KMS-11 (cell line): ENCODE measurements around the gene FCHO2.

Experiments used
- H2AFZ ChIP-seq: fragments of 200-600 bp; sonication (generic); 2 replicates; pipeline ENCODE4 v1.6.1; 2016; ENCODE audit warnings: antibody characterized with exemption, mixed run types, low read depth
- H3K27ac ChIP-seq: fragments of 200-600 bp; sonication (generic); 2 replicates; pipeline ENCODE4 v1.6.1; 2016; ENCODE audit warnings: mild to moderate bottlenecking, mixed run types
- H3K27me3 ChIP-seq: fragments of 200-600 bp; sonication (generic); 2 replicates; pipeline ENCODE4 v1.6.1; 2017; ENCODE audit warnings: mild to moderate bottlenecking, low read depth, mixed run types, moderate library complexity; ENCODE audit not compliant: insufficient read depth
- H3K36me3 ChIP-seq: fragments of 200-600 bp; sonication (generic); 2 replicates; pipeline ENCODE4 v1.6.1; 2017; ENCODE audit warnings: mild to moderate bottlenecking, mixed run types; ENCODE audit not compliant: insufficient read depth
- H3K4me1 ChIP-seq: fragments of 200-600 bp; sonication (generic); 2 replicates; pipeline ENCODE4 v1.6.1; 2016; ENCODE audit warnings: mild to moderate bottlenecking, low read depth, mixed run types; ENCODE audit not compliant: poor library complexity, severe bottlenecking
- H3K4me2 ChIP-seq: fragments of 200-600 bp; sonication (generic); 2 replicates; pipeline ENCODE4 v1.7.0; 2016; ENCODE audit warnings: mild to moderate bottlenecking, mixed run types
- H3K4me3 ChIP-seq: fragments of 200-600 bp; sonication (generic); IDR thresholded peaks from 2 replicates; pipeline ENCODE4 v1.6.1; 2017; ENCODE audit warnings: low read depth, low read length, mixed read lengths; ENCODE audit not compliant: insufficient read depth
- H3K79me2 ChIP-seq: fragments of 200-600 bp; sonication (generic); 2 replicates; pipeline ENCODE4 v1.6.1; 2016; ENCODE audit warnings: low read depth, mixed run types; ENCODE audit not compliant: insufficient read depth
- H3K9ac ChIP-seq: fragments of 200-600 bp; sonication (generic); 2 replicates; pipeline ENCODE4 v1.6.1; 2016; ENCODE audit warnings: mild to moderate bottlenecking, mixed run types
- H4K20me1 ChIP-seq: fragments of 200-600 bp; sonication (generic); 2 replicates; pipeline ENCODE4 v1.6.1; 2016; ENCODE audit warnings: mild to moderate bottlenecking, mixed run types; ENCODE audit not compliant: insufficient read depth
- TF ChIP-seq, protein P1 (sequence below): fragments of 200-600 bp; sonication (generic); conservative IDR thresholded peaks from 2 replicates; pipeline ENCODE4 v1.6.1; 2017; ENCODE audit warnings: low read depth, mild to moderate bottlenecking, antibody characterized with exemption, low read length, moderate library complexity, mixed read lengths

The FCHO2 gene

DNA sequence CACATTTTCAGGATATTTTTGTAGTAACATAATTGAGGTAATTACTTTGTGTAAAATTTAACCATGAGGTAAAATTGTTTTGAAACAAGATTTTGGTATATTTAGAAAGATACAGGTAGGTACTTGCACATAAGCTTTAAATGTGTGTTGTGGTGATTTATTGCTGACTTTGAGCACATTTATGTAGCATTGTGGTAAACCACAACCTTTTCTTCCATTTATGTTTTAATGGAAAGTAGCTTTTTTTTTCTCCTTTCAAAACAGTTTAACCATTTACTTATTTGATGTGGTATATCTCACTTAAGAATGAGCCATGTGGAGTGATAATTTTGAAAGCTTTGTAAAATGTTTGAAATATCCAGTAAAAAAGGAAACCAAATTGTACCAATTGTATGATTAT is 35.6 kb downstream of the FCHO2 start:
- H3K4me3 ChIP-seq, result no peak overlapping the region
- H3K4me2 ChIP-seq, result peak overlapping the region; percentile 25; the same call in 1 of the 2 replicates
- no peaks in the 10 kb centered on the region for H3K79me2 ChIP-seq
- H3K27ac ChIP-seq, result peak overlapping the region; percentile 7; the same call in 1 of the 2 replicates
- TF ChIP-seq, protein P1, sequence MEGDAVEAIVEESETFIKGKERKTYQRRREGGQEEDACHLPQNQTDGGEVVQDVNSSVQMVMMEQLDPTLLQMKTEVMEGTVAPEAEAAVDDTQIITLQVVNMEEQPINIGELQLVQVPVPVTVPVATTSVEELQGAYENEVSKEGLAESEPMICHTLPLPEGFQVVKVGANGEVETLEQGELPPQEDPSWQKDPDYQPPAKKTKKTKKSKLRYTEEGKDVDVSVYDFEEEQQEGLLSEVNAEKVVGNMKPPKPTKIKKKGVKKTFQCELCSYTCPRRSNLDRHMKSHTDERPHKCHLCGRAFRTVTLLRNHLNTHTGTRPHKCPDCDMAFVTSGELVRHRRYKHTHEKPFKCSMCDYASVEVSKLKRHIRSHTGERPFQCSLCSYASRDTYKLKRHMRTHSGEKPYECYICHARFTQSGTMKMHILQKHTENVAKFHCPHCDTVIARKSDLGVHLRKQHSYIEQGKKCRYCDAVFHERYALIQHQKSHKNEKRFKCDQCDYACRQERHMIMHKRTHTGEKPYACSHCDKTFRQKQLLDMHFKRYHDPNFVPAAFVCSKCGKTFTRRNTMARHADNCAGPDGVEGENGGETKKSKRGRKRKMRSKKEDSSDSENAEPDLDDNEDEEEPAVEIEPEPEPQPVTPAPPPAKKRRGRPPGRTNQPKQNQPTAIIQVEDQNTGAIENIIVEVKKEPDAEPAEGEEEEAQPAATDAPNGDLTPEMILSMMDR, result no peak
- no peak overlapping the region for H2AFZ ChIP-seq
- no peaks in the 10 kb centered on the region for H4K20me1 ChIP-seq
- no peaks in the 10 kb centered on the region for H3K36me3 ChIP-seq
- no peaks in the 10 kb centered on the region for H3K27me3 ChIP-seq
- H3K9ac ChIP-seq, result no peak overlapping the region
- H3K4me1 ChIP-seq, result peaks cover 26% of the 10 kb centered on the region

GRCh38 chr5:72994578-72994977 is 38.7 kb downstream of the FCHO2 start:
- Histone ChIP-seq H3K4me1 (peaks cover 26% of the 10 kb centered on the region), H3K36me3 (no peaks in the 10 kb centered on the region), H3K4me2 (no peak overlapping the region), H3K27ac (no peak overlapping the region), H3K79me2 (no peaks in the 10 kb centered on the region), H4K20me1 (no peaks in the 10 kb centered on the region), H3K9ac (no peak overlapping the region), H2AFZ (no peak overlapping the region), H3K27me3 (no peaks in the 10 kb centered on the region), H3K4me3 (no peak overlapping the region)
- TF ChIP-seq, protein P1, result no peak

GRCh38 chr5:72996632-72997031 is 40.8 kb downstream of the FCHO2 start:
- Histone ChIP-seq H2AFZ (no peak overlapping the region), H3K4me3 (no peak overlapping the region), H3K9ac (no peak overlapping the region), H3K79me2 (no peaks in the 10 kb centered on the region), H3K4me2 (no peak overlapping the region), H3K36me3 (no peaks in the 10 kb centered on the region), H3K27ac (no peak overlapping the region), H3K27me3 (no peaks in the 10 kb centered on the region), H3K4me1 (peaks cover 5% of the 10 kb centered on the region), H4K20me1 (no peaks in the 10 kb centered on the region)
- TF ChIP-seq, protein P1, result no peak

DNA sequence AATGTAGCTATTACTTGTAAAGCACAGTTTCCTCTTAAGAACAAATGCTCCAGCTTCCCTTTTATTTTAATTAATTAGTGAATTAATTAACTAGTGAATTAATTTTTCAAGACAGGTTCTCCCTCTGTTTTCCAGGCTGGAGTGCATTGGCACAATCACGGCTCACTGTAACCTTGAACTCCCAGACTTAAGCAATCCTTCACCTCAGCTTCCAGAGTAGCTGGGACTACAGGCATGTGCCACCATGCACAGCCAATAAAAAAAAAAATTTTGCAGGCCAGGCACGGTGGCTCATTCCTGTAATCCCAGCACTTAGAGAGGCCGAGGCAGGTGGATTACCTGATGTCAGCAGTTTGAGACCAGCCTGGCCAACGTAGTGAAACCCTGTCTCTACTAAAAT is 44.1 kb downstream of the FCHO2 start:
- H3K27ac ChIP-seq, result no peak overlapping the region
- TF ChIP-seq, protein P1, result no peak
- H3K9ac ChIP-seq, result no peak overlapping the region
- H3K4me3 ChIP-seq, result no peak overlapping the region
- H3K79me2 ChIP-seq, result no peaks in the 10 kb centered on the region
- H3K4me1 ChIP-seq, result no peaks in the 10 kb centered on the region
- H2AFZ ChIP-seq, result no peak overlapping the region
- H4K20me1 ChIP-seq, result no peaks in the 10 kb centered on the region
- no peaks in the 10 kb centered on the region; the same call in 1 of the 2 replicates for H3K27me3 ChIP-seq
- no peak overlapping the region for H3K4me2 ChIP-seq
- no peaks in the 10 kb centered on the region for H3K36me3 ChIP-seq

DNA sequence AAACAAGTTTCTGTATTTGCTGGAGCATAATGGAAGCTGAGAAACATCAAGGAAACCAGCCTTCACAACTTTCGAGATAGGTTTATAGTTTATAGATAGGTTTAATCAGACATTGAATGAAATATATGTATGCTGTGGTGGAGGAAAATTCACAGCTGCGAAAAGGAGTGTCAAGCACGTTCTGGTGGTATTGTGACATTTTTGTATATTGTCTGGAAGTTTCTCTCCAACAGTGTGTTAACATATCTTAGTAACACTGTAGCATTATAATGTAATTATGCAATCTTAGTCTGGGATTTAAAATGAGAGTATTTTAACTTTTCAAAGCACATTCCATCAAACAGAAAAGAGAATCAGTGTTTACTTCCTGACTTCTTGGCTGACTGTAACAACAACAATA is 50.0 kb downstream of the FCHO2 start:
- no peak overlapping the region for H3K4me2 ChIP-seq

More for the DNA sequence above, 50.0 kb downstream of the FCHO2 start:
- H3K9ac ChIP-seq, result no peak overlapping the region
- no peaks in the 10 kb centered on the region for H4K20me1 ChIP-seq
- no peaks in the 10 kb centered on the region for H3K79me2 ChIP-seq
- no peaks in the 10 kb centered on the region for H3K4me1 ChIP-seq
- no peak overlapping the region for H3K4me3 ChIP-seq
- TF ChIP-seq, protein P1, result no peak
- H3K27me3 ChIP-seq, result no peaks in the 10 kb centered on the region; the same call in 1 of the 2 replicates
- H3K36me3 ChIP-seq, result no peaks in the 10 kb centered on the region
- H2AFZ ChIP-seq, result no peak overlapping the region
- no peak overlapping the region for H3K27ac ChIP-seq
